Left hindlimb (tissue), 1 donor: ENCODE data around the gene HCFC1R1.
"Not testable (repeated sequence)": the region's sequence is repeated elsewhere in the genome, so short reads cannot be mapped to it uniquely, and the experiment has no call there.

ENCODE experiments used
- DNase-seq: peaks from one replicate; pipeline ENCODE4 v3.0.0-alpha.2; 2018

Gene HCFC1R1

GRCh38 chr16:3056336-3057180 lies 32.8 kb upstream of the HCFC1R1 start:
- DNase-seq = no peak

- DNase-seq = not testable (repeated sequence)
These were observed 32.0 kb upstream of the HCFC1R1 start for GRCh38 chr16:3055734-3056115.

- no peak for DNase-seq
These were observed 31.4 kb upstream of the HCFC1R1 start for GRCh38 chr16:3054965-3055733.

- DNase-seq = not testable (repeated sequence)
These were observed 29.6 kb upstream of the HCFC1R1 start for GRCh38 chr16:3053330-3053710.

- not testable (repeated sequence) for DNase-seq
These were observed 29.0 kb upstream of the HCFC1R1 start for GRCh38 chr16:3052571-3053329.

GRCh38 chr16:3051494-3051893 lies 27.8 kb upstream of the HCFC1R1 start:
- no peak for DNase-seq

- DNase-seq = no peak
These were observed 27.3 kb upstream of the HCFC1R1 start for GRCh38 chr16:3051009-3051408.

GRCh38 chr16:3050487-3050886 lies 26.7 kb upstream of the HCFC1R1 start:
- DNase-seq = no peak

- no peak for DNase-seq
These were observed 26.3 kb upstream of the HCFC1R1 start for GRCh38 chr16:3049921-3050481.

- DNase-seq = no peak
These were observed 23.6 kb upstream of the HCFC1R1 start for GRCh38 chr16:3047387-3047720.

- DNase-seq = no peak
These were observed 23.1 kb upstream of the HCFC1R1 start for GRCh38 chr16:3046641-3047386.

GRCh38 chr16:3045758-3046640 lies 22.3 kb upstream of the HCFC1R1 start, which contains the start of gene MMP25:
Gene MMP25, plus strand, starts transcription at chr16:3046561. Its CDS starts 357 bp downstream, at chr16:3046918.
- no peak for DNase-seq

- no peak for DNase-seq
These were observed 21.0 kb upstream of the HCFC1R1 start for GRCh38 chr16:3044708-3045107.

GRCh38 chr16:3042376-3042775 lies 18.6 kb upstream of the HCFC1R1 start:
- no peak for DNase-seq

- no peak for DNase-seq
These were observed 15.2 kb upstream of the HCFC1R1 start for GRCh38 chr16:3038896-3039295.

- DNase-seq = no peak
These were observed 14.5 kb upstream of the HCFC1R1 start for GRCh38 chr16:3038256-3038655.

GRCh38 chr16:3036726-3037315 lies 13.1 kb upstream of the HCFC1R1 start, which contains the start of gene BICDL2:
Gene BICDL2, minus strand, starts transcription at chr16:3036944. Its CDS starts 1,448 bp downstream, at chr16:3035496.
- no peak for DNase-seq

- DNase-seq = no peak
These were observed 12.4 kb upstream of the HCFC1R1 start for GRCh38 chr16:3035972-3036725.

GRCh38 chr16:3035289-3035971 lies 11.7 kb upstream of the HCFC1R1 start:
- DNase-seq = no peak
